Measurements from ENCODE around the gene TRAPPC3.

TRAPPC3 gene

GRCh38 chr1:36142121-36142520 lies 7.2 kb downstream of the TRAPPC3 start:
- Histone ChIP-seq H3K9me3 (ENCODE audit: control insufficient read depth, low read length) (no peaks in the 10 kb centered on the region), H3K4me1 (ENCODE audit: control insufficient read depth, insufficient read depth, low read length) (peaks cover 16% of the 10 kb centered on the region)

DNA sequence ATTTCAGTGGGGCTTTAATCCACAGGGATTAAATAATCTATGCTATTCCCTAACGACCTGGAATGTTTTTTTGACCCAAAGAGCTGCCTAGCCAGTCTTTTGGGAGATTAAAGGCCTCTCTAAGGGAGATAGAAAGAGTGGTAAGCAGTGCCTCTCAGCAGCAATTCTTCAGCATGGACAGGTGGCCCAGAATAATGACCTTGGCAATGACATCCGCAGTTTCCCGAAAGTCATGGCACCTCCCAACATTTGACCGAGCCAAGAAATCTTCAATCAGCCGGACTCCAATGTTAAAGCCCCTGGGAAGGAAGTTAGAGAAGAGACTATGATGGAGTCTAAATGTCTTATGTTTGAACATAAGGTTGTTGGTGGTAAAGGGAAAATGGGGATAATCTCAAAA lies 9.8 kb downstream of the TRAPPC3 start:
- H3K4me1 ChIP-seq (ENCODE audit: control insufficient read depth, insufficient read depth, low read length) = peaks cover 19% of the 10 kb centered on the region
- H3K36me3 ChIP-seq (ENCODE audit: control insufficient read depth, insufficient read depth, low read length) = peaks cover 11% of the 10 kb centered on the region
- no peak overlapping the region for H3K9ac ChIP-seq (ENCODE audit: low read length)
- H3K4me3 ChIP-seq (ENCODE audit: low read length) = no peak overlapping the region
- H3K9me3 ChIP-seq (ENCODE audit: control insufficient read depth, low read length) = no peaks in the 10 kb centered on the region
- H3K27me3 ChIP-seq (ENCODE audit: control insufficient read depth, insufficient read depth, low read length) = no peaks in the 10 kb centered on the region

More at GRCh38 chr1:36142121-36142520, 7.2 kb downstream of the TRAPPC3 start:
- H3K9ac ChIP-seq (ENCODE audit: low read length) = no peak overlapping the region
- H3K36me3 ChIP-seq (ENCODE audit: control insufficient read depth, insufficient read depth, low read length) = peaks cover 7% of the 10 kb centered on the region
- no peak overlapping the region for H3K4me3 ChIP-seq (ENCODE audit: low read length)
- H3K27me3 ChIP-seq (ENCODE audit: control insufficient read depth, insufficient read depth, low read length) = no peaks in the 10 kb centered on the region

DNA sequence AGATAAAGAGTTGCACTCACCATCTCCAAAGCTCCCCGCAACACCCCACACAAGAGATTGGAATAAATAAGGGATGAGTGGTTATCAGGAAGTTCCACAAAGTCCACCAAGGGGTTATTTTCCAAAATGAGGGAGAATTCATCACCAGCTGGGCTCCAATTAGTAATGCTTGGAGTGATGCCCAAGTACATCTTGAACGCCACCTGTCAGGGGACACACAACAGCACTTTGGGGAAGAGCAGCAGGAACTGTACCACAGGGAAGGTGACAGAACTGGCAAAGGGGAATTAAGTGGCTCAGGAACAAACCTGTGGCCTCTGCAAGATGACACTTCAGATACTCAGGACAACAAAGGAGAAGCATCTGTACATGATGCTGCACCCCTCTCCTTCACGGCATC lies 11.5 kb downstream of the TRAPPC3 start:
- Histone ChIP-seq H3K9ac (ENCODE audit: low read length) (no peak overlapping the region), H3K4me1 (ENCODE audit: control insufficient read depth, insufficient read depth, low read length) (peaks cover 35% of the 10 kb centered on the region), H3K4me3 (ENCODE audit: low read length) (no peak overlapping the region), H3K9me3 (ENCODE audit: control insufficient read depth, low read length) (no peaks in the 10 kb centered on the region), H3K27me3 (ENCODE audit: control insufficient read depth, insufficient read depth, low read length) (no peaks in the 10 kb centered on the region), H3K36me3 (ENCODE audit: control insufficient read depth, insufficient read depth, low read length) (peaks cover 11% of the 10 kb centered on the region)

DNA sequence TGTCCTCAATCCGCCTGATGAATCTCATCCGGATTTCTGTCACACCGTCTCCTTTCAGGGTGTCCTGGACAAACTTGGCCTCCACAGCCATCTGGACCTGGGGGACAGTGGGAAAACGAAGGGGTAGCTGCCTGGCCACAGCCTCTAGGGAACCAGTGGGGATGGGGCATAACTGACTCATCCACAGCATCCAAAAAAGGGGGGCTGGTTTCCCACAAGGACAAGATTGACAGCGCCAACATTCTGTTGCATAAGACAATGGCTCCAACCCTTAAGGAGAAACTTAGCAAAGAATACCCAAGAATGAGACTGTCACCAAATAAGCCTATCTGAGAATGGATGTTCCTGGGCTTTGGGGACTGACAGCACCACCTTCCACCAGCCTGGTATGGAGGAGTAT lies 12.1 kb downstream of the TRAPPC3 start:
- Histone ChIP-seq H3K4me1 (ENCODE audit: control insufficient read depth, insufficient read depth, low read length) (peaks cover 30% of the 10 kb centered on the region), H3K9me3 (ENCODE audit: control insufficient read depth, low read length) (no peaks in the 10 kb centered on the region), H3K36me3 (ENCODE audit: control insufficient read depth, insufficient read depth, low read length) (peaks cover 11% of the 10 kb centered on the region), H3K27me3 (ENCODE audit: control insufficient read depth, insufficient read depth, low read length) (no peaks in the 10 kb centered on the region), H3K4me3 (ENCODE audit: low read length) (no peak overlapping the region), H3K9ac (ENCODE audit: low read length) (no peak overlapping the region)

DNA sequence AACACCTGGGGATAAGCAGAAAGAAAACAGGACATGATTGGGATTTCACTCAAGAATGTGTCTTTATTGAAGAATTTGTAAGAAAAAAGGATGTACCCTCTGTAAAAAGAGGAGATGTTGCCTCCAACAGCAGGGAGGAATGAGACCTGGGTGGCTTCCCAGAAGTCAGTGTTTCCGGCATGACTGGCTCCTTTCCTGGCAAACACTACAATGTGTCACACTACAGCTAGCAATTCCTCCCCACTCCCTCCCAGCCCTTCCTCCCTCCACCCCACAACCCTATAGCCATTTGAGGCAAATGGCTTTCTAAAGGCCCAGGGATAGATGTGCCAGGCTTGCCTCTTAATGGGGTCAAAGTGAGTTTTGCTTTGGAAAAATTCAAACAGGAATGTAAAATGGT lies 12.8 kb downstream of the TRAPPC3 start:
- peaks cover 11% of the 10 kb centered on the region for H3K36me3 ChIP-seq (ENCODE audit: control insufficient read depth, insufficient read depth, low read length)
- peaks cover 28% of the 10 kb centered on the region for H3K4me1 ChIP-seq (ENCODE audit: control insufficient read depth, insufficient read depth, low read length)
- no peak overlapping the region for H3K9ac ChIP-seq (ENCODE audit: low read length)
- H3K4me3 ChIP-seq (ENCODE audit: low read length) = no peak overlapping the region
- H3K27me3 ChIP-seq (ENCODE audit: control insufficient read depth, insufficient read depth, low read length) = no peaks in the 10 kb centered on the region
- H3K9me3 ChIP-seq (ENCODE audit: control insufficient read depth, low read length) = no peaks in the 10 kb centered on the region

- no peaks in the 10 kb centered on the region for H3K9me3 ChIP-seq (ENCODE audit: control insufficient read depth, low read length)
- no peak overlapping the region for H3K4me3 ChIP-seq (ENCODE audit: low read length)
- peaks cover 27% of the 10 kb centered on the region for H3K4me1 ChIP-seq (ENCODE audit: control insufficient read depth, insufficient read depth, low read length)
- H3K36me3 ChIP-seq (ENCODE audit: control insufficient read depth, insufficient read depth, low read length) = peaks cover 11% of the 10 kb centered on the region
- H3K9ac ChIP-seq (ENCODE audit: low read length) = no peak overlapping the region
- no peaks in the 10 kb centered on the region for H3K27me3 ChIP-seq (ENCODE audit: control insufficient read depth, insufficient read depth, low read length)
These were observed 13.5 kb downstream of the TRAPPC3 start for GRCh38 chr1:36135796-36136195.

DNA sequence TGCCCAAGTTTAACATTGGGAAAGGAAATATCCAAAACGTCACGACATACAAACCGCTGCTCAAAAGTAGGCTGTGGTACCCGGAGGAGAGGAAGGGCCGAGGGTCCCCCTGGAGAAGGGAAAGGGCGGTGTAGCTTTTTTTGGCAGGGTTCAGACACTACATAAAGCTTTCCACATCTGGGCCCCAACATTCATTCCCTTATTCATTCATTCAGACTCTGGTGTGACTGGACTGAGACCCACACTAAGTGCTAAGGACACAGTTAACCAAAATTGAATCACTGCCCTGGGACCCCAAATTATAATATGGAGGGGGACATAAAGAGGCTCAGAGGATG lies 14.0 kb downstream of the TRAPPC3 start:
- no peaks in the 10 kb centered on the region for H3K27me3 ChIP-seq (ENCODE audit: control insufficient read depth, insufficient read depth, low read length)
- peaks cover 11% of the 10 kb centered on the region for H3K36me3 ChIP-seq (ENCODE audit: control insufficient read depth, insufficient read depth, low read length)
- no peak overlapping the region for H3K4me3 ChIP-seq (ENCODE audit: low read length)
- H3K4me1 ChIP-seq (ENCODE audit: control insufficient read depth, insufficient read depth, low read length) = peaks cover 22% of the 10 kb centered on the region
- H3K9ac ChIP-seq (ENCODE audit: low read length) = no peak overlapping the region
- H3K9me3 ChIP-seq (ENCODE audit: control insufficient read depth, low read length) = no peaks in the 10 kb centered on the region

DNA sequence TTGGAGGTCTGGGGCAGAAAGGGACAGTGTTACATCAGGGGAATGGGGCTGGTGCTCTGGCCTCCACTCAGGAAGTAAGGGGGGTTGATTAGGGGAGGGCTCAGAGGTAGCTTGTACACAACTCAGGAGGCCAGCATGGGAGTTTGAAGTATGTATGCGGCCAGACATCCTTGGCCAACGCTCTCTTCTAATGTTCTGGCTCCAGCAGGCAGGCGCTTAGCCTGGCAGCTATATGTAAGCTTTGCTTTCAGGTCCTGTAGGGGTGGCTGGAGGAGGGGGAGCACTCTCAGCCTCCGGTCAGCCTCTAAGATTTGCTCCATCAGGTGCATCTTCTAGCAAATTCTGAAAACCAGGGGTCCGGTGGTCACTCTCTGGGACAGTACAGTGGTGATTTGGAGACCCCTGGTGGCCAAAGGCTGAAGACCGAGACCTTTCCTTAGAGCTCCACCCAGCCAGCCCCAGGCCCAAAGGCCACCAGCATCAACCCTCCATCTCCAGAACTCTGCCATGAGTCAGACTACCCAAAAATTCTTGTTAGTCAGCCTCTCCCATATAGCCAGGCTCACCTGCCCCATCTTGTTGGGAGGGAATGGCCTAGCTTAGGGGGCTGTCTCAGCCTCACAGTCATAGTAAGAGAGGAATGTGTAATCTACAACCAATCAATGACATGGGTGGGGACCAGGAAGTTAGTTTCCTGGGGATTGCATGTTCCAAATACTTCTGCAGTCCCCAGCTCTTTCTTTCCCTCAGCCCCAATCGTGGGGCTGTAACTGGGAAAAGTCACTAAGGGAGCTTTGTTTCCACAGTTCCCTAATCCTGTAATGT lies 14.6 kb downstream of the TRAPPC3 start:
- H3K27me3 ChIP-seq (ENCODE audit: control insufficient read depth, insufficient read depth, low read length) = no peaks in the 10 kb centered on the region
- peaks cover 18% of the 10 kb centered on the region for H3K4me1 ChIP-seq (ENCODE audit: control insufficient read depth, insufficient read depth, low read length)
- H3K4me3 ChIP-seq (ENCODE audit: low read length) = no peak overlapping the region
- no peak overlapping the region for H3K9ac ChIP-seq (ENCODE audit: low read length)
- H3K36me3 ChIP-seq (ENCODE audit: control insufficient read depth, insufficient read depth, low read length) = peaks cover 11% of the 10 kb centered on the region
- H3K9me3 ChIP-seq (ENCODE audit: control insufficient read depth, low read length) = no peaks in the 10 kb centered on the region

DNA sequence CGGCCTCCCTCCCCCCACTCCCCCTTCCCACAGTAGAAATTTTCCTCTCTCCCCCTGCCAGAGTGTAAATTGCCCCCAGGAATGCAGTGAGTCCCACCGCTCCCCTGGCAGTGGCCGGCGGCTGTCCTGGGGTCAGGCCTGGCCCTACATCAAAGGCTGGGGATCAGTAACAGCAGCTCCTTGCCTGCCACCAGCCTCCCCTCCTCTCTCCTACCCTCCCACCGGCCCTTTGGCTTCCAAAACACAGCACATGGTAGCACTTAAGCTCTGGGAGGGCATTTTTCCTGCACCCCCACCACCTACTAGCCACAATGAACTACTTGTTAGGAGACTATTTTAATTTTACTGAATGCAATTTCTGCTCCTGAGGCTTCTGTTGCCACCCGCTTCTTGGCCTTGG lies 15.3 kb downstream of the TRAPPC3 start:
- Histone ChIP-seq H3K36me3 (ENCODE audit: control insufficient read depth, insufficient read depth, low read length) (peaks cover 11% of the 10 kb centered on the region), H3K4me1 (ENCODE audit: control insufficient read depth, insufficient read depth, low read length) (peaks cover 18% of the 10 kb centered on the region), H3K9me3 (ENCODE audit: control insufficient read depth, low read length) (no peaks in the 10 kb centered on the region), H3K4me3 (ENCODE audit: low read length) (no peak overlapping the region), H3K27me3 (ENCODE audit: control insufficient read depth, insufficient read depth, low read length) (no peaks in the 10 kb centered on the region), H3K9ac (ENCODE audit: low read length) (no peak overlapping the region)

GRCh38 chr1:36133484-36133883 lies 15.8 kb downstream of the TRAPPC3 start:
- H3K4me1 ChIP-seq (ENCODE audit: control insufficient read depth, insufficient read depth, low read length) = peaks cover 18% of the 10 kb centered on the region
- H3K36me3 ChIP-seq (ENCODE audit: control insufficient read depth, insufficient read depth, low read length) = peaks cover 11% of the 10 kb centered on the region
- no peaks in the 10 kb centered on the region for H3K9me3 ChIP-seq (ENCODE audit: control insufficient read depth, low read length)
- H3K4me3 ChIP-seq (ENCODE audit: low read length) = no peak overlapping the region
- H3K9ac ChIP-seq (ENCODE audit: low read length) = no peak overlapping the region
- H3K27me3 ChIP-seq (ENCODE audit: control insufficient read depth, insufficient read depth, low read length) = peaks cover under 1% of the 10 kb centered on the region

DNA sequence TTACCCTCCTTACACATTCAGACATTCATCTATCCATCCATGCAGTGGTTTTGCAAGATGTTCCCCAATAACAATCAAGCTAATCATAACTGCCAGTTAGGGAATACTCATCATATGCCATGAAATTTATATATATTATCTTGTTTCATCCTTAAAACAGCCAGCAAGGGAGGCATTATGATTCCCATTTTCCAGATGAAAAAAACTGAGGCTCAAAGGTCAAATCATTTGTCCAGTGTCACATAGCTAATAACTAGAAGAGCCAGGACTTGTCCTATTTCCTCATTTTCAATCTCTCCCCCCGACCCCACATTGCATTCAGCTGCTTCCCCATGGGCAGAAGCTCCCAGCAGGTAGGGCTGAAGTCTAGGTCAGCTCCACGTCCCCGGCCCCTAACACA lies 17.3 kb downstream of the TRAPPC3 start:
- Histone ChIP-seq H3K4me1 (ENCODE audit: control insufficient read depth, insufficient read depth, low read length) (peaks cover 18% of the 10 kb centered on the region), H3K27me3 (ENCODE audit: control insufficient read depth, insufficient read depth, low read length) (peaks cover 4% of the 10 kb centered on the region), H3K9me3 (ENCODE audit: control insufficient read depth, low read length) (no peaks in the 10 kb centered on the region), H3K4me3 (ENCODE audit: low read length) (no peak overlapping the region), H3K36me3 (ENCODE audit: control insufficient read depth, insufficient read depth, low read length) (peaks cover 3% of the 10 kb centered on the region), H3K9ac (ENCODE audit: low read length) (no peak overlapping the region)

- Histone ChIP-seq H3K9ac (ENCODE audit: low read length) (no peak overlapping the region), H3K4me3 (ENCODE audit: low read length) (no peak overlapping the region), H3K27me3 (ENCODE audit: control insufficient read depth, insufficient read depth, low read length) (peaks cover 27% of the 10 kb centered on the region), H3K4me1 (ENCODE audit: control insufficient read depth, insufficient read depth, low read length) (peaks cover 18% of the 10 kb centered on the region), H3K36me3 (ENCODE audit: control insufficient read depth, insufficient read depth, low read length) (no peaks in the 10 kb centered on the region), H3K9me3 (ENCODE audit: control insufficient read depth, low read length) (no peaks in the 10 kb centered on the region)
These were observed 20.4 kb downstream of the TRAPPC3 start for GRCh38 chr1:36128905-36129206.
